Coronary artery (tissue), 2 donors: ENCODE measurements around the gene MAML3.

Experiments used
- DNase-seq: peaks from one replicate; pipeline ENCODE4 v3.0.0-alpha.2; 2017; ENCODE audit warnings: low spot score
- H3K27ac ChIP-seq, 2 donors: fragments of 200-600 bp; sonication (generic); one replicate each; pipeline ENCODE4 v1.5.1; 2016 to 2019
- H3K4me3 ChIP-seq: fragments of 200-600 bp; sonication (generic); 2 replicates; pipeline ENCODE4 v1.5.1; 2016; ENCODE audit warnings: mild to moderate bottlenecking, moderate library complexity
- CTCF ChIP-seq: fragments of 200-600 bp; sonication (generic); IDR thresholded peaks from one replicate; pipeline ENCODE4 v1.5.1; 2019; ENCODE audit warnings: antibody characterized with exemption

Gene MAML3

DNA sequence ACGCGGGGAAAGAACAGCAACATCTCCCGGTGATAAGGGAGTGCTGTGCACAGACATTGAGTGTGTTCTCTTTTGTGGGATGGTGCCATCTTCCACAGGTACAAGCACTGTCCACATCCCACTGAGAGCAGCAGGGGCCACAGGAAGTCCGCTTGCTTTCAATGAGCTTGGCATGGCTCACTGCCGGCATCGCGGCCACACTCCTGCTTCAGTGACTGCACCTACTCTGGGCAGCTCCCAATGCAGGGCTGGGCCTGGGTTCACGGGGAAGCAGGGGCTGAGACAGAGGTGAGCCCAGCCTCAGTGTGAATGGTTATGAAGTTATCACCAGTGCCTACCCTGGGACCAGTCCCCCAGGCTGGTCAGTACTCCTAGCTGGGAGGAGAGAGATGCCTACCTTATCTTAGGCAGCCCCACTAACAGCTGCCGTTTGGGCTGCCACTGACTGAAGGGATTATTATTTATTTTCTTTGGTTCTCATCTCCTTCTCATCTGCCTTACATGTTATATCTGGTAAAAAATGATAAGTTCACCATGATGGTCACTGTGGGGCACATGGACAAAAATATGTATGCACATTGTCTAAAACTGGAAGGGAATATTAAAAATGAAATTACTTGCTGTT lies 389.2 kb downstream of the MAML3 start:
- H3K4me3 ChIP-seq, result peak overlapping the region; percentile 56
- peak overlapping the region; percentile 32 to 77 for H3K27ac ChIP-seq
- no peak for DNase-seq
- no peak for TF ChIP-seq CTCF

GRCh38 chr4:139764182-139764581 lies 389.8 kb downstream of the MAML3 start:
- H3K4me3 ChIP-seq, result peak overlapping the region; percentile 56
- DNase-seq, result no peak
- TF ChIP-seq CTCF, result no peak
- peak overlapping the region; percentile 32 to 77 for H3K27ac ChIP-seq

DNA sequence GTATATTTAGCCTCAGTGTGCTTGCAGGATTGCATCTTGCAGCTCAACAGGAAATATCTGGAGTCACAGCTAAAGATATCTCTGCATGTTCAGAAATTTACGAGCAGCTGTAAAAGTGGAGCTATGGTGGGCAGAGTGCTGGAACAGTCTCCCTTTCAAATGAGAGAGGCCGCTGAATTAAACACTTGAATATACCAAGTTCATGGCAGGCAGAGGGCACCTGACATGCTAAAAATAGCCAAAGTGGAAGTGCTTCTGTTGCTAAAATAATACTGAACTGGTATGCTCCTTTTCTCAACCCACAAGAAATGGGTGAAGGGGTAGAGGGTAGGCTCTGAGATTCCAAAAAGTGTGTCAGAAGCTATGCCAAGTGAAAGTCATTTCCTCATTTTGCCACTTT lies 390.3 kb downstream of the MAML3 start:
- no peak for DNase-seq
- H3K4me3 ChIP-seq, result peak overlapping the region; percentile 56

DNA sequence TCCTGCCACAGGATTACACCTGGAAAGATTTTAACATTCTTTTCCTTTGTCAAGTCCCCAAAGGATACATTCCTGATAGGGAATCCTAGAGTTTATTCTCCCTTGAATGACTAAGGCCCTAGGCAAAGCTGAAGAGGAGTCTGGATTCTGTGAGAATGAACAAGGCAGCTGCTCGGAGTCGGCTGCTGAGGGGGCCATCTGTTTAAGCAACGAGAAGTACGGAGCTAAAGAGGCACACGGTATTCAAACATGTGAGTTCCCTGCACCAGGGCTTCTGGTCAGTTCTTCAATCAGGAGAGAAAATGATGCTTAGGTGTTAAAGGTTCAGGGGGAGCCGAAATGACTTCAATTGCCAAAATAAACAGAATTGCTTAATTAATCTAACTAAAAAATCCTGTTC lies 390.8 kb downstream of the MAML3 start:
- Histone ChIP-seq H3K27ac (peak overlapping the region; percentile 26 to 77), H3K4me3 (peak overlapping the region; percentile 56)
- no peak for DNase-seq
- no peak for TF ChIP-seq CTCF

More for the DNA sequence above, 390.3 kb downstream of the MAML3 start:
- H3K27ac ChIP-seq, result peak overlapping the region; percentile 32 to 77
- TF ChIP-seq CTCF, result no peak

DNA sequence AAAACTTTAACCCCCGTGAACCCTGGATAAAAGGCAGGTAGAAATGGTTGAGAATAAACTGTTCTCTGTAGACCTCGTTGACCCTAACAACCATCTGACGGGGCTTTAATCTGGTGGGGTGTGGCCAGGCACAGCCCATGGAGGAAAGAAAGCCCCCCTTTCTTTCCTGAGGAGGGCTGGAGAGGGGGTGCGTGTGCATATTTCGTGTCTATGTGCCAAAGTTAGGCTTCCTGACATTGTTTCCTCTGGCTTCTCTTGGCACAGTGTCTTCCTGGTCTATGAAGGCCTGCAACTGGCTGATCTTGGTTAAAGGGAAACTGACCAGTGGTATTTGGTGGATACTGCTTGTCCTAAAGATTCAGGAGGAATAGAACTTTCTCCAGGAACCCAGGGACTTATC lies 391.3 kb downstream of the MAML3 start:
- TF ChIP-seq CTCF, result no peak
- peak overlapping the region; percentile 26 to 77 for H3K27ac ChIP-seq
- no peak for DNase-seq
- H3K4me3 ChIP-seq, result peak overlapping the region; percentile 56

- DNase-seq, result peak; percentile 33
- Histone ChIP-seq H3K4me3 (no peak overlapping the region), H3K27ac (no peak overlapping the region)
- TF ChIP-seq CTCF, result no peak
Measured at GRCh38 chr4:139761461-139761860, 392.5 kb downstream of the MAML3 start.

- Histone ChIP-seq H3K4me3 (no peak overlapping the region), H3K27ac (no peak overlapping the region)
- no peak for DNase-seq
- TF ChIP-seq CTCF, result no peak
Measured at GRCh38 chr4:139760567-139760966, 393.4 kb downstream of the MAML3 start.
